Right lobe of liver (tissue), 4 donors: ENCODE data around the gene NR6A1.

Experiments used
- POLR2A ChIP-seq: fragments of 450-650 bp; IDR thresholded peaks from one replicate; pipeline ENCODE4 v1.6.1; 2017; ENCODE audit warnings: antibody characterized with exemption, mild to moderate bottlenecking
- TF ChIP-seq, protein P1 (sequence below), 4 donors: fragments of 200-600 bp in 3 of 4; fragments of 450-650 bp in 1 of 4; IDR thresholded peaks; one replicate each; pipeline versions ENCODE4 v1.5.1 to v1.8.0; 2016 to 2022; ENCODE audit warnings: antibody characterized with exemption in 4 of 4, mild to moderate bottlenecking in 2 of 4
- donor health status: DM: no; HTN: no; CAD: no.
- donor health status: DM: no; HTN: no; CAD: no.
- donor health status: DM: no; HTN: yes; CAD: no.

DNA sequence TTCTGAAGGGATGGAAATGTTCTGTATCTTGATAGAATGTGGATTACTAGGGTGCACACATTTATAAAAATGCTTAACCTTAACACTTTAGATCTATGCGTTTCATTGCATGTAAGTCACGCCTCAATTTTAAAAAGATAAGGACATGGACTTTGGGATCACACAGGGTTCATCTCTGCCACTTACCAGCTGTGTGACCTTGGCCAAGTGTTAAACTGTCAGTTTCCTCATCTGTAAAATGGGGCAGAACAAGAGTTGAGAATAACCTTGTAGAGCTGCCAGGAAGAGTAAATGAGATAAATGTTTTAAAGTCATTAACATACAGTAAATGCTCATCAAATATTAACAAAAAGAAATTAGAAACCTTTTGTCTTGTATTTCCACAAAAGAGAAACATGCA, 53.5 kb downstream of the NR6A1 start:
- TF ChIP-seq, protein P1, sequence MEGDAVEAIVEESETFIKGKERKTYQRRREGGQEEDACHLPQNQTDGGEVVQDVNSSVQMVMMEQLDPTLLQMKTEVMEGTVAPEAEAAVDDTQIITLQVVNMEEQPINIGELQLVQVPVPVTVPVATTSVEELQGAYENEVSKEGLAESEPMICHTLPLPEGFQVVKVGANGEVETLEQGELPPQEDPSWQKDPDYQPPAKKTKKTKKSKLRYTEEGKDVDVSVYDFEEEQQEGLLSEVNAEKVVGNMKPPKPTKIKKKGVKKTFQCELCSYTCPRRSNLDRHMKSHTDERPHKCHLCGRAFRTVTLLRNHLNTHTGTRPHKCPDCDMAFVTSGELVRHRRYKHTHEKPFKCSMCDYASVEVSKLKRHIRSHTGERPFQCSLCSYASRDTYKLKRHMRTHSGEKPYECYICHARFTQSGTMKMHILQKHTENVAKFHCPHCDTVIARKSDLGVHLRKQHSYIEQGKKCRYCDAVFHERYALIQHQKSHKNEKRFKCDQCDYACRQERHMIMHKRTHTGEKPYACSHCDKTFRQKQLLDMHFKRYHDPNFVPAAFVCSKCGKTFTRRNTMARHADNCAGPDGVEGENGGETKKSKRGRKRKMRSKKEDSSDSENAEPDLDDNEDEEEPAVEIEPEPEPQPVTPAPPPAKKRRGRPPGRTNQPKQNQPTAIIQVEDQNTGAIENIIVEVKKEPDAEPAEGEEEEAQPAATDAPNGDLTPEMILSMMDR (IDR thresholded peaks at IDR 0.05) = no peak
- TF ChIP-seq POLR2A = no peak
